Duodenal mucosa (tissue), 2 donors: ENCODE data around the gene CLINT1.

Experiments used
- H3K27ac ChIP-seq: one replicate; pipeline ENCODE4 v1.7.0; 2013; ENCODE audit warnings: low read depth, low read length
- H3K27me3 ChIP-seq, 2 donors: one replicate each; pipeline ENCODE4 v1.7.0; 2013; ENCODE audit warnings: low read length in 2 of 2, control low read depth in 1 of 2; ENCODE audit not compliant: insufficient read depth in 2 of 2, control insufficient read depth in 1 of 2
- H3K36me3 ChIP-seq, 2 donors: one replicate each; pipeline ENCODE4 v1.7.0; 2013; ENCODE audit warnings: low read length in 2 of 2, control low read depth in 1 of 2; ENCODE audit not compliant: insufficient read depth in 2 of 2, control insufficient read depth in 1 of 2
- H3K4me1 ChIP-seq, 2 donors: one replicate each; pipeline ENCODE4 v1.7.0; 2013; ENCODE audit warnings: low read length in 2 of 2, control low read depth in 1 of 2; ENCODE audit not compliant: insufficient read depth in 2 of 2, control insufficient read depth in 1 of 2
- H3K4me3 ChIP-seq, 2 donors: one replicate each; pipeline ENCODE4 v1.7.0; 2013; ENCODE audit warnings: low read length in 2 of 2, low read depth in 1 of 2
- H3K9ac ChIP-seq, 2 donors: one replicate each; pipeline ENCODE4 v1.7.0; 2013; ENCODE audit warnings: low read length in 2 of 2, low read depth in 1 of 2
- H3K9me3 ChIP-seq, 2 donors: one replicate each; pipeline ENCODE4 v1.7.0; 2013; ENCODE audit warnings: low read length in 2 of 2, control low read depth in 1 of 2; ENCODE audit not compliant: control insufficient read depth in 1 of 2

Gene CLINT1

GRCh38 chr5:157735991-157736390, 123.0 kb downstream of the CLINT1 start:
- Histone ChIP-seq H3K27me3 (no peaks in the 10 kb centered on the region), H3K36me3 (peaks cover 9 to 49% of the 10 kb centered on the region in 2 donors), H3K4me3 (no peak overlapping the region), H3K27ac (no peak overlapping the region), H3K4me1 (peaks cover 4% of the 10 kb centered on the region in 2 donors), H3K9me3 (no peaks in the 10 kb centered on the region), H3K9ac (no peak overlapping the region)
